ENCODE data around the gene CLSTN2. TPM values are rescaled to one million over a fixed set of nuclear protein-coding genes. Genes with fewer than 3 reads are reported as not detected.

The CLSTN2 gene
- total RNA-seq, 1 experiment from 2014 or later = 0.02 TPM

GRCh38 chr3:139940622-139941021 lies 5.6 kb downstream of the CLSTN2 start (continued):
- TF ChIP-seq, protein P1, sequence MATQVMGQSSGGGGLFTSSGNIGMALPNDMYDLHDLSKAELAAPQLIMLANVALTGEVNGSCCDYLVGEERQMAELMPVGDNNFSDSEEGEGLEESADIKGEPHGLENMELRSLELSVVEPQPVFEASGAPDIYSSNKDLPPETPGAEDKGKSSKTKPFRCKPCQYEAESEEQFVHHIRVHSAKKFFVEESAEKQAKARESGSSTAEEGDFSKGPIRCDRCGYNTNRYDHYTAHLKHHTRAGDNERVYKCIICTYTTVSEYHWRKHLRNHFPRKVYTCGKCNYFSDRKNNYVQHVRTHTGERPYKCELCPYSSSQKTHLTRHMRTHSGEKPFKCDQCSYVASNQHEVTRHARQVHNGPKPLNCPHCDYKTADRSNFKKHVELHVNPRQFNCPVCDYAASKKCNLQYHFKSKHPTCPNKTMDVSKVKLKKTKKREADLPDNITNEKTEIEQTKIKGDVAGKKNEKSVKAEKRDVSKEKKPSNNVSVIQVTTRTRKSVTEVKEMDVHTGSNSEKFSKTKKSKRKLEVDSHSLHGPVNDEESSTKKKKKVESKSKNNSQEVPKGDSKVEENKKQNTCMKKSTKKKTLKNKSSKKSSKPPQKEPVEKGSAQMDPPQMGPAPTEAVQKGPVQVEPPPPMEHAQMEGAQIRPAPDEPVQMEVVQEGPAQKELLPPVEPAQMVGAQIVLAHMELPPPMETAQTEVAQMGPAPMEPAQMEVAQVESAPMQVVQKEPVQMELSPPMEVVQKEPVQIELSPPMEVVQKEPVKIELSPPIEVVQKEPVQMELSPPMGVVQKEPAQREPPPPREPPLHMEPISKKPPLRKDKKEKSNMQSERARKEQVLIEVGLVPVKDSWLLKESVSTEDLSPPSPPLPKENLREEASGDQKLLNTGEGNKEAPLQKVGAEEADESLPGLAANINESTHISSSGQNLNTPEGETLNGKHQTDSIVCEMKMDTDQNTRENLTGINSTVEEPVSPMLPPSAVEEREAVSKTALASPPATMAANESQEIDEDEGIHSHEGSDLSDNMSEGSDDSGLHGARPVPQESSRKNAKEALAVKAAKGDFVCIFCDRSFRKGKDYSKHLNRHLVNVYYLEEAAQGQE (IDR thresholded peaks at IDR 0.05; ENCODE audit: low read depth) = no peak
- TF ChIP-seq, protein P2, sequence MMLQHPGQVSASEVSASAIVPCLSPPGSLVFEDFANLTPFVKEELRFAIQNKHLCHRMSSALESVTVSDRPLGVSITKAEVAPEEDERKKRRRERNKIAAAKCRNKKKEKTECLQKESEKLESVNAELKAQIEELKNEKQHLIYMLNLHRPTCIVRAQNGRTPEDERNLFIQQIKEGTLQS (IDR thresholded peaks at IDR 0.05) = no peak

DNA sequence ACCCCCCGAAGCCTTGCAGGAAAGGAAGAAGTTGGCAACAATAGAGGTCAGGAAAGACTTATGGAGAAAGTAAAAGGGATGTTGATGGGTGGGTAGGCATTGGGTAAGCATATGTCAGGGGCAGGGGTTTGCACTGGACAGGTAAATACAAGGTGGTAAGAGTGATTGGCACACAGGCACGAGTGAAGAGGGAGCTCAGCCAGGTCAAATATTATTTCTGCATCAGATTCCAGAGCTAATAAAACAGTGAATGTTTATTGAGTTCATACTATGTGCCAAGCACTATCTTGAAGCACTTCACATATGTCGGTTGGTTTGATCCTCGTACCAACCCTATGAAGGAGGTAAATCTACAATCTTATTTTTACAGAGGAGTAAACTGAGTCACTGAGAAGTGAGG lies 6.6 kb downstream of the CLSTN2 start:
- no peak overlapping the region for H3K9ac ChIP-seq (ENCODE audit: low read length)
- no TSS peak for BruUV-seq (replicated peaks)
- H3K79me2 ChIP-seq (ENCODE audit: insufficient read depth, low read length) = no peaks in the 10 kb centered on the region
- DNase-seq (ENCODE audit: low read depth, low spot score) (no peak), ATAC-seq (no peak)
- ChIA-PET POLR2A (no interaction called here), RAD21 (ENCODE audit: low non-redundant PET in 1 of 2, low total read pairs in 2 of 2, uncharacterized antibody in 2 of 2, unreplicated experiment in 2 of 2) (no interaction called here), CTCF (no interaction called here)
- no peak overlapping the region for H2AFZ ChIP-seq (ENCODE audit: low read depth, low read length, poor library complexity, severe bottlenecking)
- no peaks in the 10 kb centered on the region for H3K4me1 ChIP-seq (ENCODE audit: control insufficient read depth in 1 of 2, insufficient read depth in 2 of 2, low read length in 2 of 2)
- no peak overlapping the region for H3K4me2 ChIP-seq (ENCODE audit: low read length)
- H4K20me1 ChIP-seq (ENCODE audit: insufficient read depth) = no peaks in the 10 kb centered on the region; the same call in 1 of the 2 replicates
- H3K9me3 ChIP-seq (ENCODE audit: control insufficient read depth in 1 of 2, insufficient read depth in 1 of 2, low read depth in 1 of 2, low read length in 2 of 2) = no peaks in the 10 kb centered on the region
- intact Hi-C loops (cut with micrococcal nuclease) = no loop called here
- no peaks in the 10 kb centered on the region for H3K9me2 ChIP-seq (ENCODE audit: insufficient read depth)
- no peak overlapping the region for H3K27ac ChIP-seq (ENCODE audit: low read depth, low read length)
- H3K4me3 ChIP-seq (replicated peaks in 1 of 2; ENCODE audit: low read depth in 1 of 2, low read length in 2 of 2) = no peak overlapping the region
- H3K27me3 ChIP-seq (ENCODE audit: insufficient read depth, low read length) = peaks cover 66% of the 10 kb centered on the region
- no peaks in the 10 kb centered on the region for H3K36me3 ChIP-seq (ENCODE audit: control insufficient read depth in 1 of 2, insufficient read depth in 2 of 2, low read length in 2 of 2)
- TF ChIP-seq ELF1 (IDR thresholded peaks at IDR 0.05; ENCODE audit: borderline replicate concordance, low read depth) (no peak), EZH2phosphoT487 (IDR thresholded peaks at IDR 0.05; ENCODE audit: borderline replicate concordance) (no peak), ZFX (IDR thresholded peaks at IDR 0.05) (no peak), POLR2A (IDR thresholded peaks at IDR 0.05; ENCODE audit: borderline replicate concordance, extremely low read depth, insufficient read depth, insufficient read length) (no peak), ZNF274 (IDR thresholded peaks at IDR 0.05; ENCODE audit: low read depth, low read length) (no peak), SP1 (IDR thresholded peaks at IDR 0.05; ENCODE audit: low read depth) (no peak), JUND (IDR thresholded peaks at IDR 0.05) (no peak), POLR2AphosphoS5 (IDR thresholded peaks at IDR 0.05; ENCODE audit: low read depth, low read length) (no peak), FOSL1 (IDR thresholded peaks at IDR 0.05; ENCODE audit: low read depth) (no peak), RAD21 (IDR thresholded peaks at IDR 0.05; ENCODE audit: low read depth) (no peak), CBX3 (IDR thresholded peaks at IDR 0.05; ENCODE audit: low read depth) (no peak), YY1 (IDR thresholded peaks at IDR 0.05; ENCODE audit: extremely low read depth, insufficient replicate concordance, low read depth, low read length) (no peak), CEBPB (IDR thresholded peaks at IDR 0.05; ENCODE audit: low read depth) (no peak), EZH2 (IDR thresholded peaks at IDR 0.05) (no peak)
- TF ChIP-seq, protein P1 (IDR thresholded peaks at IDR 0.05; ENCODE audit: low read depth) = no peak
- TF ChIP-seq, protein P3, sequence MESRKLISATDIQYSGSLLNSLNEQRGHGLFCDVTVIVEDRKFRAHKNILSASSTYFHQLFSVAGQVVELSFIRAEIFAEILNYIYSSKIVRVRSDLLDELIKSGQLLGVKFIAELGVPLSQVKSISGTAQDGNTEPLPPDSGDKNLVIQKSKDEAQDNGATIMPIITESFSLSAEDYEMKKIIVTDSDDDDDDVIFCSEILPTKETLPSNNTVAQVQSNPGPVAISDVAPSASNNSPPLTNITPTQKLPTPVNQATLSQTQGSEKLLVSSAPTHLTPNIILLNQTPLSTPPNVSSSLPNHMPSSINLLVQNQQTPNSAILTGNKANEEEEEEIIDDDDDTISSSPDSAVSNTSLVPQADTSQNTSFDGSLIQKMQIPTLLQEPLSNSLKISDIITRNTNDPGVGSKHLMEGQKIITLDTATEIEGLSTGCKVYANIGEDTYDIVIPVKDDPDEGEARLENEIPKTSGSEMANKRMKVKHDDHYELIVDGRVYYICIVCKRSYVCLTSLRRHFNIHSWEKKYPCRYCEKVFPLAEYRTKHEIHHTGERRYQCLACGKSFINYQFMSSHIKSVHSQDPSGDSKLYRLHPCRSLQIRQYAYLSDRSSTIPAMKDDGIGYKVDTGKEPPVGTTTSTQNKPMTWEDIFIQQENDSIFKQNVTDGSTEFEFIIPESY (IDR thresholded peaks at IDR 0.05; ENCODE audit: extremely low read depth, insufficient replicate concordance, low read length) = no peak
- TF ChIP-seq, protein P2 (IDR thresholded peaks at IDR 0.05) = no peak

All from HCT116 (cell line).